ENCODE measurements around the gene NXPH3.

Gene NXPH3

DNA sequence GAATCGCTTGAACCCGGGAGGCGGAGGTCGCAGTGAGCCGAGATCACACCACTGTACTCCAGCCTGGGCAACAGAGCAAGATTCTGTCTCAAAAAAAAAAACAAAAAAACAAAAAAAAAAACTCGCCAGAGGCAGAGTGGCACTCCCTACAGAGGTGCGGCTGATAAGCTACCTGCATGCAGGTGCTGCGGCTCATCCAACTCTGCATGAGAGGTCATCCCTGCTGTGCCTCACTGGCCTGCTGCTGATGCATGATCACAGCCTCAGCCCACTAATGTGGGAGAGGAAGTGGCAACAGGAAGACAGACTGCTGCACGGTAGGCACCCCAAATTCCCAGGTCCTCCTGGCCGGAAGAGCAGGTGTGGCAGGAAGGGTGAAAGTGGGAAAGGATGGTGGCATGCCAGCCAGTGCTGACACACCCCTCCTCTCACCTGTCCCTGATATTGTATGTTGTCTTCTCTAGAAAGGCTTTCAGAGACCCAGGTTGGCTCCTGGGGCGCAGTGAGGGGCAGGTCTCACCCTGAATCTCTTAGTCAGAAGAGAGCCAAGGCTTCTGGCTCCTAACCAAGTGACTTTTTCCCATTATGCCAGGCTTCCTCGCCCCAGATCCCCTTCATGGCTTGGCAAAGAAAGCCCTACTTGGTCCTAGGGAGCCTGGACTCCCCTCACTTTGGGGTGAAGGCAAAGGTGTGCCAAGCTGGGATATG lies 11.8 kb downstream of the NXPH3 start:
- no peak overlapping the region for H3K4me3 Mint-ChIP-seq
- H3K27me3 Mint-ChIP-seq = no peaks in the 10 kb centered on the region
- H3K4me1 Mint-ChIP-seq (ENCODE audit: low read depth) = no peaks in the 10 kb centered on the region
- DNase-seq = no peak
- H3K36me3 Mint-ChIP-seq (ENCODE audit: low read depth) = peaks cover 8% of the 10 kb centered on the region
- H3K27ac Mint-ChIP-seq = no peak overlapping the region
- H3K9me3 Mint-ChIP-seq = no peaks in the 10 kb centered on the region

DNA sequence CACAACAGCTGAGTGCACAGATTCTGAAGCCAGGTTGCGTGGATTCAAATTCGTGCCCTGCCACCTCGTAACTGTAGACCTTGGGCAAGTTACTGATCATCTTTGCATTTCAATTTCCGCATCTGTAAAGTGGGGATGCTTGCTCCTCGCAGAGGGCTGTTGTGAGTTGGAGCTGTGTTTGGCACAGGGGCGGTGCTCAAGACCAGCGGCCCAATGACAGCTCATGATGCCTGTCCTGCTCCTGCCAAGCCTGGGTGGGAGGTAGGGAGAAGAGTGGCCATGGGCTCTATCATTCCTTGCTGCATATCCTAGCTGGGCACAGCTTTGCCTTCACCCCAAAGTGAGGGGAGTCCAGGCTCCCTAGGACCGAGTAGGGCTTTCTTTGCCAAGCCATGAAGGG lies 12.6 kb downstream of the NXPH3 start:
- H3K27ac Mint-ChIP-seq = no peak overlapping the region
- H3K27me3 Mint-ChIP-seq = no peaks in the 10 kb centered on the region
- no peak for DNase-seq
- H3K4me1 Mint-ChIP-seq (ENCODE audit: low read depth) = no peaks in the 10 kb centered on the region
- no peaks in the 10 kb centered on the region for H3K9me3 Mint-ChIP-seq
- no peak overlapping the region for H3K4me3 Mint-ChIP-seq
- H3K36me3 Mint-ChIP-seq (ENCODE audit: low read depth) = peaks cover 13% of the 10 kb centered on the region

DNA sequence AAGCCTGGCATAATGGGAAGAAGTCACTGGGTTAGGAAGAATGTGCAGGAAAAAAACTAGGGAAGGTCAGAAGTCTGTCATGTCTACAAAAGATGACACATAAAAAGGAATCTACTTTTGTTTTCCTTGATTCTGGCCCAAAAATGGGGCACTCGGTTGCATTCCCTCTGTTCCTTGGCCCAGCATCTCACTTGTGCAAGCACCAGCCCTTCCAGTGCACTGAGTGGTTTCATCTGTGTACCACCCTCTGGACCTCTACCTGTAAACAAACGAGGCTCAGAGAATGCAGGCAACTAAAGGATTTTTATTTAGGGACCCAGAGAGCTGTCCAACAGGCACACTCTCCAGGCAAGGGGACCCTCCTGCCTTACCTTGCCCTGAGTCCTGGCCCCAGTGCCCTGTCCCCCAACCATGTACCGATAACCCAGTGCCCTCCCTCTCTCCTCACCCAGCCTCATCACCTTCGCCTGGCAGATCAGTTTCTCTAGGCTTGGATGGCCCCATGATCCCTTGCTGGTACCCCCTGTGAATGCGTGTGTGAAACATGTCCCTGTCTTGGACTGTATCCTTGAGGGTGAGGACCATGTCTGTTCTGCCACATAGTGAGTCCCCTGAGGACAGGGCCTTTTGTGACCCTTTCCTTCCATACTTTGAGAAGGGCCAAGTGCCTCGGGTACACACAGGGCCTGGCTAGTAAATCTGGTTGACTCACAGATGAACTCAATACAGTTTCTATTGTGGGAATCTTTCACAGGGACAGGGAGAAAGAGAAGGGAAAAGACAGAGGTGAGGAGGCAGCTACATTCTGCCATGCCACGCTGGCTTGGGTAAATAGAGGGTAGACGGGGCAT lies 13.3 kb downstream of the NXPH3 start:
- no peaks in the 10 kb centered on the region for H3K4me1 Mint-ChIP-seq (ENCODE audit: low read depth)
- H3K27ac Mint-ChIP-seq = no peak overlapping the region
- H3K36me3 Mint-ChIP-seq (ENCODE audit: low read depth) = peaks cover 13% of the 10 kb centered on the region
- no peaks in the 10 kb centered on the region for H3K27me3 Mint-ChIP-seq
- DNase-seq = no peak
- no peaks in the 10 kb centered on the region for H3K9me3 Mint-ChIP-seq
- H3K4me3 Mint-ChIP-seq = no peak overlapping the region

DNA sequence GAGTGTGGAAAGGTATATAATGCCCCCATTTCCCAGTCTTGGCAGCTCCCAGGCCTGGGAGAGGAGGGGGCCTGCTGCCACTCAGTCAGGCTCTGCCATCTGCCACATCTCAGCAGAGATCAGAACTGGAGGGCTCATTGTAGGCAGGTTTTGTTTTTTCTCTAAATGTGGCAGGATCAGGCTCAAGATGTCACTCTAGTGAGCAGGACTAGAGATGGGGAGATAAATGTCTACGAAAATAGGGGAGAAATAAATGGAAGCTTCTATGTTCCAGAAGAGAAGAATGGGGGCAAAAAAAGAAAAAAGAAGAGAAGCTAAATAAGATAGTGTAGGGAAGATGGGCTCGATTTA lies 13.9 kb downstream of the NXPH3 start:
- Mint-ChIP-seq H3K9me3 (no peaks in the 10 kb centered on the region), H3K27me3 (no peaks in the 10 kb centered on the region), H3K27ac (no peak overlapping the region), H3K4me1 (ENCODE audit: low read depth) (no peaks in the 10 kb centered on the region), H3K36me3 (ENCODE audit: low read depth) (peaks cover 16% of the 10 kb centered on the region), H3K4me3 (no peak overlapping the region)
- DNase-seq = no peak

DNA sequence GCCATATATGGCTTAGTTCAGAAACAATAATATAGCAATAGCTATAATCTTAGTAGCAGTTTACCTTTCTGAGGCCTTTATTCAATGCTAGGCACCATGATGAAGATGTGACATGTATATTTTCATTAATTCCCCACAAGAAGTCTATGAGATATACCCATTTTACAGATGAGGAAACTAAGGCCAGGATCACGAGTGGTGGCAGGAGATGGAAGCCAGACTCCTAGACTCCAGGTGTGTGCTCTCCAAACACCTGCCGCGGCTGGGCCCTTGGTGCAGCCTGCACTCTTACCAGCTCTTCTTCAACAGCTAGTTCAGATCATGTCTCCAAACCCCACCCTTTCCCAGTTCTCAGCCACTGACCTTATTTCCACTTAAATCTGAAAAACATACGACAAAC lies 15.2 kb downstream of the NXPH3 start:
- Mint-ChIP-seq H3K9me3 (no peaks in the 10 kb centered on the region), H3K27ac (no peak overlapping the region), H3K27me3 (no peaks in the 10 kb centered on the region), H3K36me3 (ENCODE audit: low read depth) (peaks cover 25% of the 10 kb centered on the region), H3K4me3 (no peak overlapping the region), H3K4me1 (ENCODE audit: low read depth) (no peaks in the 10 kb centered on the region)
- no peak for DNase-seq

DNA sequence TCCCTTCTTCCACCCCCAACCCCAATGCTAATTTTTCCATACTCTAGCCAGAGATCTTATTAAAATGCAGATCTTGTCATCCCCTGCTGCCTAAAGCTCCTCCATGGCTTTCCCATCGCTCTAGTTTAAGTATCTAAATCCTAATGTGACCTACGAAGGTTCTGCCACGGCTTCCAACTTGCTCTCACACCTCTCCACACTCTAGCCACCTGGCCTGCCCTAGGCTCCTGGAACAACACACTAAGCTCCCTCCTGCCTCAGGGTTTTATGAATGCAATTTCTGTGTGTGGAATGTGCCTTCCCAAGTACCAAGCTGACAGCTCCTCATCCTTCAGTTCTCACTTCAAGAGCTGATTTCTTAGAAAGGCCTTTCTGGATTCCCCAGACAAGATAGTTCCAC lies 16.6 kb downstream of the NXPH3 start:
- Mint-ChIP-seq H3K27ac (no peak overlapping the region), H3K27me3 (no peaks in the 10 kb centered on the region), H3K4me1 (ENCODE audit: low read depth) (no peaks in the 10 kb centered on the region), H3K9me3 (no peaks in the 10 kb centered on the region), H3K4me3 (no peak overlapping the region), H3K36me3 (ENCODE audit: low read depth) (peaks cover 39% of the 10 kb centered on the region)
- DNase-seq = no peak

DNA sequence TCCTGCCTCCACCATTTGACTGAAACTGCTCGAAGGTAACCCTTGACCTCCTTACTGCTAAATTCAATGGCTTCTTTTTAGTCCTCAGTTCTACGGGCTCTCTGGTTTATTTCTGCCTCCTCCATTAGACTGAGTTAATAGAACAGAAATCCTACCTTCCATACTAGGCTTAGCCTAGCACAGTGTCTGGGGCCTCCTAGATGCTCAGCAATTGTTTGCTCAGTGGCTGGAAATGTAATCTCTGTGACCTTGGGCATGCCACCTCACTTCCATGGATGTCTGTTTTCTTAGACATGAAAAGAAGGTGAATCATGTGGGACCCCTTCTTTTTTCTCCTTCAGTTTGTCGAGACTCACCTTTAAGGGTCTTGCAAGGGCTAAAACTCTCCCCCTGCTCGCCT lies 19.7 kb downstream of the NXPH3 start:
- DNase-seq = no peak
- no peak overlapping the region for H3K27ac Mint-ChIP-seq
- H3K27me3 Mint-ChIP-seq = no peaks in the 10 kb centered on the region
- H3K4me1 Mint-ChIP-seq (ENCODE audit: low read depth) = no peaks in the 10 kb centered on the region
- H3K9me3 Mint-ChIP-seq = no peaks in the 10 kb centered on the region
- peaks cover 69% of the 10 kb centered on the region for H3K36me3 Mint-ChIP-seq (ENCODE audit: low read depth)
- H3K4me3 Mint-ChIP-seq = no peak overlapping the region

DNA sequence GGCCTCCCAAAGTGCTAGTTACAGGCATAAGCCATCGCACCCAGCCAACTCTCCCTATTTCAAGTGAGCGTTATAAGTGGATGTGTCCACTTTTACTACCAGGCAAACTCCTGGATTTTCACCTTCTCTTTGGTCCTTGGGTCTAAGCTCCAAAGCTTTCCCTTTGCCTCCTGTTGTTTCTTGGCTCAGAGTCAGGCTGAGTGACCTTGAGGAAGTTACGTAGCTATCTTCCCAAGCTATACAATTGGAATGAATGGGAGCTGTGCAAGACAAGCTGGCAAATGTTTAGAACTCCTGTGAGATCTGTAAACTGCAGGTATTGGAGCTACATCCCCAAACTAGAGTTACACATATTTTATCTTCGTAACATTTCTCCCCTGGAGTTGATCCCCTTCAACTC lies 20.3 kb downstream of the NXPH3 start:
- peaks cover 73% of the 10 kb centered on the region for H3K36me3 Mint-ChIP-seq (ENCODE audit: low read depth)
- H3K27ac Mint-ChIP-seq = no peak overlapping the region
- H3K4me3 Mint-ChIP-seq = no peak overlapping the region
- DNase-seq = no peak
- H3K4me1 Mint-ChIP-seq (ENCODE audit: low read depth) = no peaks in the 10 kb centered on the region
- no peaks in the 10 kb centered on the region for H3K9me3 Mint-ChIP-seq
- H3K27me3 Mint-ChIP-seq = no peaks in the 10 kb centered on the region

DNA sequence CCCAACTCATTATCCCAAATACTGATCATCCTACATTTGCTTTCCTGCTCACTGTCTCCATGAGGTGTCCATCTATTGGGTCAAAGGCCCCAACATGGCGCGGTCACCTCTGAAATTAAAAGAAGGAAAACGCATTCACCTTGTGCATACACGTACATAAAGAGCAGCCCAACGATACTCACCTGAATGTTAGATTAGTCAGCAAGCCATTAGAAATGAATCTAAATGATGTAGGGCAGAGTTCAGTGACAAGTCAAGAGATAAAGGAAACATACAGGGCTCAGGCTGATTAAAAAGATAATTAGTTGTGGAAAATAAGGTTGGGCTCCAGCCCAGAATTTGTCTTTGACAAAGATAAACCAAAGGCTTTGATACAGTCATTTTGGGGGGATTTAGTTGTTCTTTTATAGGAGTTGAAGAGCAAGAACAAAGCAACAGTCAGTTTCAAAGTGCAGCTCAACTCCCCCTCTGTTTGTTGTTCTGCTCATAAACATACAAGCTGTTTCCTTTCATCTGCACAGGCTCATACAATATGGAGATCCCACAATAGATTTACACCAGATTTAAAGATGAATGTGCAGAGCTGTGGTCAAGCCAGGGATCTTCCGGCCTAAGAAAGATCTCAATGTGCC lies 21.1 kb downstream of the NXPH3 start:
- H3K4me3 Mint-ChIP-seq = no peak overlapping the region
- H3K27ac Mint-ChIP-seq = no peak overlapping the region
- no peaks in the 10 kb centered on the region for H3K27me3 Mint-ChIP-seq
- H3K9me3 Mint-ChIP-seq = no peaks in the 10 kb centered on the region
- DNase-seq = no peak
- peaks cover 78% of the 10 kb centered on the region for H3K36me3 Mint-ChIP-seq (ENCODE audit: low read depth)
- no peaks in the 10 kb centered on the region for H3K4me1 Mint-ChIP-seq (ENCODE audit: low read depth)

DNA sequence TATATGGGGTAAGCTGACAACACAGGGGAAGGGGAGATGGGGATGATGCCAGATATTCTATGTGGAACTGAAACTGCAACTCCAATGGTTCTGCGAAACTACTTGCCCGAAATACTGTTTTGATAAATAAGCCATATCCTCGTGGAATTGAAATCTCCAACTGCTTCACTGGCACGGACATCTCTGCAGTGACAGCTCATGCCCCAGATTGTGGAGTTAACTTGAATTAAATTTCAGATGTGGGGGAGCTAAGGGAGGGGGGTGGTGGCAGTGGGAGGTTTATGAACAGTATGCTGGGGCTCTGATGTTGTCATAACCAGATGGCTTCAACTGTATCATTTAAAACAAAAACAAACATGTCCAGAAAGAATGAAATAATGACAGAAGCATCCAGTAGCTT lies 21.8 kb downstream of the NXPH3 start:
- Mint-ChIP-seq H3K27ac (no peak overlapping the region), H3K27me3 (no peaks in the 10 kb centered on the region), H3K4me3 (no peak overlapping the region), H3K9me3 (no peaks in the 10 kb centered on the region), H3K36me3 (ENCODE audit: low read depth) (peaks cover 82% of the 10 kb centered on the region), H3K4me1 (ENCODE audit: low read depth) (no peaks in the 10 kb centered on the region)
- no peak for DNase-seq

DNA sequence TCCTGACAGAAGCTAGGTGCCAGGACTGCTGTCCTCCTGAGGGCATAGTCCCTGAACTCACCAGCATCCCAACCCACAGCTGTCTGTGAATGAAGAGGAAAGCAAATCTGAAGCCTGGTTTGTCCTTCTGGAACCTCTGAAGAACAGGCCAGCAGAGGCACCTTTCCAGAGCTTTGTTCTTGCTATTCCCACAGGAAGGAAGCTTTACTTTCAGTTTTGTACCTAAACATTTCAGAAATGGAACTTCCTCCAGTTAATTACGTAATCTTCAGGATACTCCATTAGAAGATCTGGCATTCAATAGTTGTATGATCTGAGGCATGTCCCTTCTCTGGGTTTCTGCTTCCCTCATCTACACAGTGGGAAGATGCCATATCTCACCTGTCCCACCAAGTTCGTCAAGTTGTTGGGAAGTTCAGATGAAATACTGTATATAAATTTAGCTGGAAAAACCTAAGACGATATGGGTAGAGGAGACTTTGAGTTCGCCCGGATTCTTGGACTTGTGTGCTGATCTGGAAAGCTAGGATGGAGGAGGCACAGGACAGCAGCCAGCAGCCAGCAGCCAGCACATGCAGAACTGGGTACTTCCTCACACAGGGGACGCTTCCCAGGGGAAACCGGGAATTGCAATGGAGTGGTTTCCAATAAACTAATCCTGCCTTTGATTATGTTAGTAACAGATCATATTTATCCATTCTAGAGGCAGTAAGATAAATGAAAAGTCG lies 22.4 kb downstream of the NXPH3 start:
- Mint-ChIP-seq H3K9me3 (no peaks in the 10 kb centered on the region), H3K4me3 (no peak overlapping the region), H3K27ac (peak overlapping the region; percentile 30), H3K36me3 (ENCODE audit: low read depth) (peaks cover 83% of the 10 kb centered on the region), H3K4me1 (ENCODE audit: low read depth) (no peaks in the 10 kb centered on the region), H3K27me3 (no peaks in the 10 kb centered on the region)
- DNase-seq = no peak

DNA sequence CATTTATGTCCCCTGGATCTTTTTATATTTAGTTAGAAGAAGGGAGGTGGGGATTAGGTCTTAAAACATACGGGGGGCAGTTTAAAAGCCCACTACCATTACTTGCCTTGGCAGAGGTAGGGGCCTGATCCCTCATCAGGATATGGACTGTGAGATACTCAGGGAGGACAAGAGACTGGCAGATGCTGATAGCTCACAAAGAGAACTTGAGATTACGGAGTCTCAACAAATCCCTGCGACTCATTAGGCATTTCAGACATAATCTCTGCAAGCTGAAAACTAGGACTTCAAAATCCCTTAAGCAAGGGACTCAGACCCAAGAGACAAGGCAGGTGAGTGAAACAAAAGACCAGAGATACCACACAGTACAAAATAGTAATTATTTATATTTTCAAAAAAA lies 23.2 kb downstream of the NXPH3 start:
- no peak for DNase-seq
- Mint-ChIP-seq H3K27ac (peak overlapping the region; percentile 36), H3K36me3 (ENCODE audit: low read depth) (peaks cover 91% of the 10 kb centered on the region), H3K27me3 (no peaks in the 10 kb centered on the region), H3K4me1 (ENCODE audit: low read depth) (no peaks in the 10 kb centered on the region), H3K9me3 (no peaks in the 10 kb centered on the region), H3K4me3 (no peak overlapping the region)

DNA sequence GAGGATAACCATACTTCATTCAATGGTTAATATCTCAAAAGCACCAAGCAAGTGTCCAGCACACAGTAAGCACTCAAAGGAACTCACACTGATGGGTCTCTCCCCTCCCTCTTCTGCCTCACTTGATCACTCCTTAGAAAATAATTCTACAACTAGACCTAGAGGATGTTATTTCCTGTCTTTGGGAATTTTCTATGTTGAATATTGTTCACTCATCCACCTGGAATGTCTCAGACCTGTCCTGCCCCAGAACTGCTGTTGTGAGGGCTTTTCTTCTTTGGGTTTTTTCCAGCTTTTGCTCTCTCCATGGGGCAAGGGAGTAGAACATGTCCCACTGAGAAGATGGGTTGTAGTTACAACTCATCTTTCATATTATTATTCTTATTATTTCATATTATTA lies 25.3 kb downstream of the NXPH3 start:
- H3K4me3 Mint-ChIP-seq = no peak overlapping the region
- H3K36me3 Mint-ChIP-seq (ENCODE audit: low read depth) = peaks cover 94% of the 10 kb centered on the region
- no peaks in the 10 kb centered on the region for H3K27me3 Mint-ChIP-seq
- H3K4me1 Mint-ChIP-seq (ENCODE audit: low read depth) = no peaks in the 10 kb centered on the region
- DNase-seq = no peak
- H3K9me3 Mint-ChIP-seq = no peaks in the 10 kb centered on the region
- peak overlapping the region; percentile 22 for H3K27ac Mint-ChIP-seq

DNA sequence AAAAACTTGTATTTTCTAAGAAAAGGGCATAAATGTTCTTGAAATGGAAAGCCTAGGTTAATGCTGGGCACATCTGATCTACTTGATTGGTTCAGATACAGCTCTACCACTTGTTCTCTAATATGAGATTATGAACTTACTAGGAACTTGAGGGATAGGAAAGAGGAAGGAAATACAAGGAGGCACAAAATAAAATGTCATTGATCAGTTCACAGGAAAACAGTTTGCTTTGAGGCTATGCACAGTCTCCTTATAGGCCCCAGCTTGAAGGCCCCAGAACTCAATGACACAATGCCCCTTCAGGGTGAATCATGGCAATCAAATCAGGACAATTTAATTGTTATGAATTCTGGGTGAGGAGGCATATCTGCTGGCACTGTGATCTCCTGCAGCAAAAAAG lies 27.1 kb downstream of the NXPH3 start:
- no peak for DNase-seq
- Mint-ChIP-seq H3K36me3 (ENCODE audit: low read depth) (peaks cover 90% of the 10 kb centered on the region), H3K4me1 (ENCODE audit: low read depth) (no peaks in the 10 kb centered on the region), H3K4me3 (no peak overlapping the region), H3K27me3 (no peaks in the 10 kb centered on the region), H3K27ac (no peak overlapping the region), H3K9me3 (no peaks in the 10 kb centered on the region)
